Measurements from ENCODE around the gene FAM120A. TPM values are rescaled to one million over a fixed set of nuclear protein-coding genes. Genes with fewer than 3 reads are reported as not detected.

Gene FAM120A
- total RNA-seq, 1 experiment from 2014 or later = 53.3 TPM

DNA sequence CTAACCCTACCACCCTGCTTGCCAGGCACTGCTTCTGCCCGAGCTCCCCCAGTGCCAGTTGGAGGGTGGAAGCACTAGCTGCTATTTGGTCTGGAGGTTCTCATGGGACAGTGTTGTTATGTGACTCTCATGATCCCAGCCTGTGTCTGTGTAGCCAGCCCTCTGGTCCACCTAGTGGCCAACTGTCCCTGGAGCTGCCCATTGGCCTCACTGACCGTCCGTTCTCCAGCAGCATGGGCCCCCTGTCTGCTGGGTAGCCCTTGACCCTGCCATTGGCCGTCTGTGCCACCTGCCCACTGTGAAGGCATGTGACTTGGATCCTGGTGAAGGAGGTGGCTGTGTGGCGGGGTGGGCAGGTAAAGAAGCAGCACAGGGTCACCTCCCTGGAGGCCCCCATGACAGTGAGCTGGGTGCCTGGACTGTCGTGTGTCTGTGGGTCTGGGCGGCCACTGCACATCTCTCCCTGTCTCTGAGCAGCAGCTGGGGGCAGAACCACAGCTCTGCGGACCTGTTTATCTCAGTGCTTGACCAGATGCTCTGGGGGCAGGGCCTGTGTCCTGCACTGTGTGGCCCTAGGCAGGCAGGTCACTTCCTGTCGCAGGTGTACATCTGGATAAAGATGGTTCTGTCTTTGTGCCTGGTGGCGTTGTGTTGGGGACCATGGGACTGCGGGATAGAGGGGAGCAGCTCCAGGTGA, 136.3 kb downstream of the FAM120A start:
- H3K27me3 Mint-ChIP-seq (ENCODE audit: low read depth) = no peaks in the 10 kb centered on the region
- DNase-seq (ENCODE audit: low spot score) = no peak
- ChIA-PET POLR2A (no interaction called here), CTCF (interaction anchor here (0.8 to 1.6 kb wide), 3 partner anchors 9 to 36 kb away, joined by 3 to 7 read pairs (median 5); no protein-coding TSS in a partner anchor)
- peak overlapping the region; percentile 60; the same call in 1 of the 2 replicates for H3K27ac Mint-ChIP-seq
- ATAC-seq = no peak
- H3K36me3 Mint-ChIP-seq = no peaks in the 10 kb centered on the region; the same call in 1 of the 2 replicates
- H3K9me3 Mint-ChIP-seq = 0 out of 2 replicates have a peak, but pooled peaks cover 4% of the 10 kb centered on the region
- H3K4me3 Mint-ChIP-seq = no peak overlapping the region
- peaks cover 22% of the 10 kb centered on the region for H3K4me1 Mint-ChIP-seq
- TF ChIP-seq, protein P1, sequence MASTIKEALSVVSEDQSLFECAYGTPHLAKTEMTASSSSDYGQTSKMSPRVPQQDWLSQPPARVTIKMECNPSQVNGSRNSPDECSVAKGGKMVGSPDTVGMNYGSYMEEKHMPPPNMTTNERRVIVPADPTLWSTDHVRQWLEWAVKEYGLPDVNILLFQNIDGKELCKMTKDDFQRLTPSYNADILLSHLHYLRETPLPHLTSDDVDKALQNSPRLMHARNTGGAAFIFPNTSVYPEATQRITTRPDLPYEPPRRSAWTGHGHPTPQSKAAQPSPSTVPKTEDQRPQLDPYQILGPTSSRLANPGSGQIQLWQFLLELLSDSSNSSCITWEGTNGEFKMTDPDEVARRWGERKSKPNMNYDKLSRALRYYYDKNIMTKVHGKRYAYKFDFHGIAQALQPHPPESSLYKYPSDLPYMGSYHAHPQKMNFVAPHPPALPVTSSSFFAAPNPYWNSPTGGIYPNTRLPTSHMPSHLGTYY (CRISPR knock-in tag; IDR thresholded peaks at IDR 0.05) = no peak
- TF ChIP-seq HMGXB4 (CRISPR knock-in tag; IDR thresholded peaks at IDR 0.05) = no peak
- TF ChIP-seq KAT7 (CRISPR knock-in tag; IDR thresholded peaks at IDR 0.05; ENCODE audit: borderline replicate concordance) = no peak
- no peak for TF ChIP-seq TEAD1 (CRISPR knock-in tag; IDR thresholded peaks at IDR 0.05)
- TF ChIP-seq GTF2I (CRISPR knock-in tag; conservative IDR thresholded peaks at IDR 0.05) = no peak
- TF ChIP-seq, protein P2, sequence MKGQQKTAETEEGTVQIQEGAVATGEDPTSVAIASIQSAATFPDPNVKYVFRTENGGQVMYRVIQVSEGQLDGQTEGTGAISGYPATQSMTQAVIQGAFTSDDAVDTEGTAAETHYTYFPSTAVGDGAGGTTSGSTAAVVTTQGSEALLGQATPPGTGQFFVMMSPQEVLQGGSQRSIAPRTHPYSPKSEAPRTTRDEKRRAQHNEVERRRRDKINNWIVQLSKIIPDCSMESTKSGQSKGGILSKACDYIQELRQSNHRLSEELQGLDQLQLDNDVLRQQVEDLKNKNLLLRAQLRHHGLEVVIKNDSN (CRISPR knock-in tag; IDR thresholded peaks at IDR 0.05) = no peak
- no peak for TF ChIP-seq EMX1 (CRISPR knock-in tag; IDR thresholded peaks at IDR 0.05)
- TF ChIP-seq, protein P3, sequence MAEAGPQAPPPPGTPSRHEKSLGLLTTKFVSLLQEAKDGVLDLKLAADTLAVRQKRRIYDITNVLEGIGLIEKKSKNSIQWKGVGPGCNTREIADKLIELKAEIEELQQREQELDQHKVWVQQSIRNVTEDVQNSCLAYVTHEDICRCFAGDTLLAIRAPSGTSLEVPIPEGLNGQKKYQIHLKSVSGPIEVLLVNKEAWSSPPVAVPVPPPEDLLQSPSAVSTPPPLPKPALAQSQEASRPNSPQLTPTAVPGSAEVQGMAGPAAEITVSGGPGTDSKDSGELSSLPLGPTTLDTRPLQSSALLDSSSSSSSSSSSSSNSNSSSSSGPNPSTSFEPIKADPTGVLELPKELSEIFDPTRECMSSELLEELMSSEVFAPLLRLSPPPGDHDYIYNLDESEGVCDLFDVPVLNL (CRISPR knock-in tag; IDR thresholded peaks at IDR 0.05; ENCODE audit: borderline replicate concordance, low read depth) = no peak
- TF ChIP-seq ELF4 (CRISPR knock-in tag; IDR thresholded peaks at IDR 0.05; ENCODE audit: low read depth) = no peak
- no peak for TF ChIP-seq RELA (CRISPR knock-in tag; IDR thresholded peaks at IDR 0.05; ENCODE audit: borderline replicate concordance)
- TF ChIP-seq ZNF671 (CRISPR knock-in tag; IDR thresholded peaks at IDR 0.05) = no peak
- no peak for TF ChIP-seq TP53 (CRISPR knock-in tag; IDR thresholded peaks at IDR 0.05)
- TF ChIP-seq AFF4 (CRISPR knock-in tag; IDR thresholded peaks at IDR 0.05; ENCODE audit: borderline replicate concordance) = no peak
- no peak for TF ChIP-seq NR1H2 (CRISPR knock-in tag; IDR thresholded peaks at IDR 0.05)
- TF ChIP-seq, protein P4, sequence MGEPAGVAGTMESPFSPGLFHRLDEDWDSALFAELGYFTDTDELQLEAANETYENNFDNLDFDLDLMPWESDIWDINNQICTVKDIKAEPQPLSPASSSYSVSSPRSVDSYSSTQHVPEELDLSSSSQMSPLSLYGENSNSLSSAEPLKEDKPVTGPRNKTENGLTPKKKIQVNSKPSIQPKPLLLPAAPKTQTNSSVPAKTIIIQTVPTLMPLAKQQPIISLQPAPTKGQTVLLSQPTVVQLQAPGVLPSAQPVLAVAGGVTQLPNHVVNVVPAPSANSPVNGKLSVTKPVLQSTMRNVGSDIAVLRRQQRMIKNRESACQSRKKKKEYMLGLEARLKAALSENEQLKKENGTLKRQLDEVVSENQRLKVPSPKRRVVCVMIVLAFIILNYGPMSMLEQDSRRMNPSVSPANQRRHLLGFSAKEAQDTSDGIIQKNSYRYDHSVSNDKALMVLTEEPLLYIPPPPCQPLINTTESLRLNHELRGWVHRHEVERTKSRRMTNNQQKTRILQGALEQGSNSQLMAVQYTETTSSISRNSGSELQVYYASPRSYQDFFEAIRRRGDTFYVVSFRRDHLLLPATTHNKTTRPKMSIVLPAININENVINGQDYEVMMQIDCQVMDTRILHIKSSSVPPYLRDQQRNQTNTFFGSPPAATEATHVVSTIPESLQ (CRISPR knock-in tag; IDR thresholded peaks at IDR 0.05) = no peak
- no peak for TF ChIP-seq FOXP4 (CRISPR knock-in tag; IDR thresholded peaks at IDR 0.05)
- TF ChIP-seq JAZF1 (CRISPR knock-in tag; IDR thresholded peaks at IDR 0.05) = no peak
- TF ChIP-seq GRHL2 (CRISPR knock-in tag; IDR thresholded peaks at IDR 0.05; ENCODE audit: insufficient replicate concordance, severe bottlenecking) = no peak
- TF ChIP-seq, protein P5, sequence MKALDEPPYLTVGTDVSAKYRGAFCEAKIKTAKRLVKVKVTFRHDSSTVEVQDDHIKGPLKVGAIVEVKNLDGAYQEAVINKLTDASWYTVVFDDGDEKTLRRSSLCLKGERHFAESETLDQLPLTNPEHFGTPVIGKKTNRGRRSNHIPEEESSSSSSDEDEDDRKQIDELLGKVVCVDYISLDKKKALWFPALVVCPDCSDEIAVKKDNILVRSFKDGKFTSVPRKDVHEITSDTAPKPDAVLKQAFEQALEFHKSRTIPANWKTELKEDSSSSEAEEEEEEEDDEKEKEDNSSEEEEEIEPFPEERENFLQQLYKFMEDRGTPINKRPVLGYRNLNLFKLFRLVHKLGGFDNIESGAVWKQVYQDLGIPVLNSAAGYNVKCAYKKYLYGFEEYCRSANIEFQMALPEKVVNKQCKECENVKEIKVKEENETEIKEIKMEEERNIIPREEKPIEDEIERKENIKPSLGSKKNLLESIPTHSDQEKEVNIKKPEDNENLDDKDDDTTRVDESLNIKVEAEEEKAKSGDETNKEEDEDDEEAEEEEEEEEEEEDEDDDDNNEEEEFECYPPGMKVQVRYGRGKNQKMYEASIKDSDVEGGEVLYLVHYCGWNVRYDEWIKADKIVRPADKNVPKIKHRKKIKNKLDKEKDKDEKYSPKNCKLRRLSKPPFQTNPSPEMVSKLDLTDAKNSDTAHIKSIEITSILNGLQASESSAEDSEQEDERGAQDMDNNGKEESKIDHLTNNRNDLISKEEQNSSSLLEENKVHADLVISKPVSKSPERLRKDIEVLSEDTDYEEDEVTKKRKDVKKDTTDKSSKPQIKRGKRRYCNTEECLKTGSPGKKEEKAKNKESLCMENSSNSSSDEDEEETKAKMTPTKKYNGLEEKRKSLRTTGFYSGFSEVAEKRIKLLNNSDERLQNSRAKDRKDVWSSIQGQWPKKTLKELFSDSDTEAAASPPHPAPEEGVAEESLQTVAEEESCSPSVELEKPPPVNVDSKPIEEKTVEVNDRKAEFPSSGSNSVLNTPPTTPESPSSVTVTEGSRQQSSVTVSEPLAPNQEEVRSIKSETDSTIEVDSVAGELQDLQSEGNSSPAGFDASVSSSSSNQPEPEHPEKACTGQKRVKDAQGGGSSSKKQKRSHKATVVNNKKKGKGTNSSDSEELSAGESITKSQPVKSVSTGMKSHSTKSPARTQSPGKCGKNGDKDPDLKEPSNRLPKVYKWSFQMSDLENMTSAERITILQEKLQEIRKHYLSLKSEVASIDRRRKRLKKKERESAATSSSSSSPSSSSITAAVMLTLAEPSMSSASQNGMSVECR (CRISPR knock-in tag; IDR thresholded peaks at IDR 0.05; ENCODE audit: borderline replicate concordance) = no peak

All from WTC11 (cell line).